ENCODE data around the gene DAP. TPM values are rescaled to one million over a fixed set of nuclear protein-coding genes. Genes with fewer than 3 reads are reported as not detected.

The DAP gene
- total RNA-seq, 1 donor from 2014 or later = 178 TPM

GRCh38 chr5:10710513-10711128 is 50.4 kb downstream of the DAP start:
- DNase-seq (ENCODE audit: low spot score) = no peak

GRCh38 chr5:10709933-10710332 is 51.1 kb downstream of the DAP start:
- DNase-seq (ENCODE audit: low spot score) = no peak

- no peak for DNase-seq (ENCODE audit: low spot score)
These were observed 51.6 kb downstream of the DAP start for GRCh38 chr5:10709409-10709808.

GRCh38 chr5:10708189-10708944 is 52.7 kb downstream of the DAP start:
- no peak for DNase-seq (ENCODE audit: low spot score)

GRCh38 chr5:10707198-10708142 is 53.6 kb downstream of the DAP start:
- no peak for DNase-seq (ENCODE audit: low spot score)

GRCh38 chr5:10706326-10706725 is 54.7 kb downstream of the DAP start:
- DNase-seq (ENCODE audit: low spot score) = no peak

GRCh38 chr5:10705747-10706146 is 55.3 kb downstream of the DAP start:
- DNase-seq (ENCODE audit: low spot score) = no peak

- DNase-seq (ENCODE audit: low spot score) = no peak
These were observed 55.9 kb downstream of the DAP start for GRCh38 chr5:10704949-10705621.

- peak; percentile 88 for DNase-seq (ENCODE audit: low spot score)
These were observed 57.4 kb downstream of the DAP start for GRCh38 chr5:10703676-10704075.

- no peak for DNase-seq (ENCODE audit: low spot score)
These were observed 58.0 kb downstream of the DAP start for GRCh38 chr5:10702911-10703491.

GRCh38 chr5:10702040-10702629 is 58.9 kb downstream of the DAP start:
- DNase-seq (ENCODE audit: low spot score) = no peak

- peak; percentile 26 for DNase-seq (ENCODE audit: low spot score)
These were observed 59.4 kb downstream of the DAP start for GRCh38 chr5:10701567-10702039.

GRCh38 chr5:10700516-10700915 is 60.5 kb downstream of the DAP start:
- no peak for DNase-seq (ENCODE audit: low spot score)

- DNase-seq (ENCODE audit: low spot score) = no peak
These were observed 61.0 kb downstream of the DAP start for GRCh38 chr5:10699987-10700386.

- DNase-seq (ENCODE audit: low spot score) = no peak
These were observed 61.7 kb downstream of the DAP start for GRCh38 chr5:10699281-10699874.

- no peak for DNase-seq (ENCODE audit: low spot score)
These were observed 65.1 kb downstream of the DAP start for GRCh38 chr5:10695759-10696543.

GRCh38 chr5:10695055-10695649 is 65.9 kb downstream of the DAP start:
- peak; percentile 77 for DNase-seq (ENCODE audit: low spot score)

- no peak for DNase-seq (ENCODE audit: low spot score)
These were observed 68.9 kb downstream of the DAP start for GRCh38 chr5:10691826-10692785.

All from mucosa of gallbladder (tissue), 1 donor.